Nephron progenitor cell (in vitro differentiated cells): Measurements from ENCODE around the gene ZNF99.
"Not testable (repeated sequence)": the region's sequence is repeated elsewhere in the genome, so short reads cannot be mapped to it uniquely, and the experiment has no call there.

Experiments
- DNase-seq: peaks from one replicate; pipeline ENCODE4 v3.0.0; 2021
- H3K27ac Mint-ChIP-seq: 2 replicates; pipeline ENCODE4 v1.8.0; 2021; ENCODE audit warnings: mild to moderate bottlenecking, moderate library complexity, mixed read lengths
- H3K27me3 Mint-ChIP-seq: 2 replicates; pipeline ENCODE4 v1.8.0; 2021; ENCODE audit warnings: mild to moderate bottlenecking, low read depth, mixed read lengths; ENCODE audit not compliant: poor library complexity
- H3K36me3 Mint-ChIP-seq: 2 replicates; pipeline ENCODE4 v1.8.0; 2021; ENCODE audit warnings: low read depth, mixed read lengths
- H3K4me1 Mint-ChIP-seq: 2 replicates; pipeline ENCODE4 v1.8.0; 2021; ENCODE audit warnings: mixed read lengths
- H3K4me3 Mint-ChIP-seq: 2 replicates; pipeline ENCODE4 v1.8.0; 2021; ENCODE audit warnings: mild to moderate bottlenecking, moderate library complexity, mixed read lengths
- H3K9me3 Mint-ChIP-seq: 2 replicates; pipeline ENCODE4 v1.8.0; 2021; ENCODE audit warnings: mild to moderate bottlenecking, moderate library complexity, mixed read lengths
- TF ChIP-seq, protein P1 (sequence below): fragments of 200-600 bp; sonication (generic); IDR thresholded peaks from 2 replicates; pipeline ENCODE4 v1.5.0; 2021; ENCODE audit warnings: antibody characterized with exemption

Gene ZNF99

DNA sequence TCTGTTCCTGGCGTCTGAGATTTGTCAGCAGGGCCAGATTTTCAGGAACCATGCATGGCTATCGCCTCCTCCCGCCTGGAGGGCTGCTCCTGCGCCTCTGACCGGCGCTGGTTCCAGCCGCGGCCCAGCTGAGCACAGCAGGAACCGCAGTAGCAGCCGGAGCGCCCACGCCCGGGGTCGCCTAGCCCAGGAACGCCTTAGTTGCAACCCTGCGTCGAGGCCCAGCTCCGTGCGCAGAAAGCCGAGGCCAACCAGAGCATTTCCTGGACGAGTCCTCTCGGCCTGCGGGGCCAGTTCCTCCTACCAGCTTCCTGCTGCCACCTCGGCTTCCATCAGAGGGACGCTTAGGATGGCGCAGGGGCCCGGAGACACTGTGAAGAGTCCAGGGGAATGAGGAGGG is 75.0 kb downstream of the ZNF99 start:
- TF ChIP-seq, protein P1, sequence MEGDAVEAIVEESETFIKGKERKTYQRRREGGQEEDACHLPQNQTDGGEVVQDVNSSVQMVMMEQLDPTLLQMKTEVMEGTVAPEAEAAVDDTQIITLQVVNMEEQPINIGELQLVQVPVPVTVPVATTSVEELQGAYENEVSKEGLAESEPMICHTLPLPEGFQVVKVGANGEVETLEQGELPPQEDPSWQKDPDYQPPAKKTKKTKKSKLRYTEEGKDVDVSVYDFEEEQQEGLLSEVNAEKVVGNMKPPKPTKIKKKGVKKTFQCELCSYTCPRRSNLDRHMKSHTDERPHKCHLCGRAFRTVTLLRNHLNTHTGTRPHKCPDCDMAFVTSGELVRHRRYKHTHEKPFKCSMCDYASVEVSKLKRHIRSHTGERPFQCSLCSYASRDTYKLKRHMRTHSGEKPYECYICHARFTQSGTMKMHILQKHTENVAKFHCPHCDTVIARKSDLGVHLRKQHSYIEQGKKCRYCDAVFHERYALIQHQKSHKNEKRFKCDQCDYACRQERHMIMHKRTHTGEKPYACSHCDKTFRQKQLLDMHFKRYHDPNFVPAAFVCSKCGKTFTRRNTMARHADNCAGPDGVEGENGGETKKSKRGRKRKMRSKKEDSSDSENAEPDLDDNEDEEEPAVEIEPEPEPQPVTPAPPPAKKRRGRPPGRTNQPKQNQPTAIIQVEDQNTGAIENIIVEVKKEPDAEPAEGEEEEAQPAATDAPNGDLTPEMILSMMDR: no peak
- Mint-ChIP-seq H3K27me3 (no peaks in the 10 kb centered on the region), H3K4me1 (no peaks in the 10 kb centered on the region), H3K4me3 (no peak overlapping the region), H3K27ac (no peak overlapping the region), H3K9me3 (peaks cover 71% of the 10 kb centered on the region), H3K36me3 (no peaks in the 10 kb centered on the region)
- DNase-seq: no peak

DNA sequence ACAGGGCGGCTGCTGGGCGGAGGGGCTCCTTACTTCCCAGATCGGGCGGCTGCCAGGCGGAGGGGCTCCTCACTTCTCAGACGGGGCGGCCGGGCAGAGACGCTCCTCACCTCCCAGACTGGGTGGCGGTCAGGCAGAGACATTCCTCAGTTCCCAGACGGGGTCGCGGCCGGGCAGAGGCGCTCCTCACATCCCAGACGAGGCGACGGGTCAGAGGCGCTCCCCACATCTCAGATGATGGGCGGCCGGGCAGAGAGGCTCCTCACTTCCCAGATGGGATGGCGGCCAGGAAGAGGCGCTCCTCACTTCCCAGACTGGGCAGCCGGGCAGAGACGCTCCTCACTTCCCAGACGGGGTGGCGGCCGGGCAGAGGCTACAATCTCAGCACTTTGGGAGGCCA is 80.9 kb downstream of the ZNF99 start:
- H3K9me3 Mint-ChIP-seq: peaks cover 80% of the 10 kb centered on the region
- not testable (repeated sequence) for H3K27me3 Mint-ChIP-seq, H3K4me1 Mint-ChIP-seq, H3K4me3 Mint-ChIP-seq, H3K36me3 Mint-ChIP-seq, DNase-seq, H3K27ac Mint-ChIP-seq

DNA sequence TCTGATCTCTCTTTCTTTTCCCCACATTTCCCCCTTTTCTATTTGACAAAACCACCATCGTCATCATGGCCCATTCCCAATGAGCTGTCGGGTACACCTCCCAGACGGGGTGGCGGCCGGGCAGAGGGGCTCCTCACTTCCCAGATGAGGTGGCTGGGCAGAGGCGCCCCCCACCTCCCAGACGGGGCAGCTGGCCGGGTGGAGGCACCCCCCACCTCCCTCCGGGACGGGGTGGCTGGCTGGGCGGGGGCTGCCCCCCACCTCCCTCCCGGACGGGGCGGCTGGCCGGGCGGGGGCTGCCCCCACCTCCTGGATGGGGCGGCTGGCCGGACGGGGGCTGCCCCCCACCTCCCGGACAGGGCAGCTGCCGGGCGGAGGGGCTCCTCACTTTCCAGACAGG is 81.3 kb downstream of the ZNF99 start:
- not testable (repeated sequence) for H3K4me1 Mint-ChIP-seq, DNase-seq, H3K4me3 Mint-ChIP-seq, H3K27ac Mint-ChIP-seq, H3K36me3 Mint-ChIP-seq, H3K27me3 Mint-ChIP-seq
- H3K9me3 Mint-ChIP-seq: peaks cover 80% of the 10 kb centered on the region
